DMS153 treated with DMSO at 0.1 percent for 48 hours (cell line): ENCODE measurements around the gene MED12L.
"Not testable (repeated sequence)": the region's sequence is repeated elsewhere in the genome, so short reads cannot be mapped to it uniquely, and the experiment has no call there.

Source experiments
- DNase-seq: peaks from one replicate; lab custom pipeline; 2025; ENCODE audit not compliant: unreplicated experiment; lab: John Stamatoyannopoulos, UW

MED12L gene

GRCh38 chr3:151085227-151085888 is at the start of gene MED12L:
Gene MED12L, plus strand, starts transcription at chr3:151085664. Its CDS starts 1,263 bp downstream, at chr3:151086927.
- peak; percentile 37 for DNase-seq

- no peak for DNase-seq
These were observed 47.6 kb upstream of the MED12L start for GRCh38 chr3:151037746-151038477.

- DNase-seq = no peak
These were observed 40.8 kb upstream of the MED12L start for GRCh38 chr3:151044706-151045105.

- no peak for DNase-seq
These were observed 37.8 kb upstream of the MED12L start for GRCh38 chr3:151047636-151048035.

- no peak for DNase-seq
These were observed 33.9 kb upstream of the MED12L start for GRCh38 chr3:151051533-151051932.

GRCh38 chr3:151052346-151052745 is 33.1 kb upstream of the MED12L start:
- no peak for DNase-seq

- no peak for DNase-seq
These were observed 32.7 kb upstream of the MED12L start for GRCh38 chr3:151052756-151053155.

- DNase-seq = no peak
These were observed 26.7 kb upstream of the MED12L start for GRCh38 chr3:151058740-151059139.

- no peak for DNase-seq
These were observed 22.9 kb upstream of the MED12L start for GRCh38 chr3:151062611-151063010.

GRCh38 chr3:151067158-151067557 is 18.3 kb upstream of the MED12L start:
- no peak for DNase-seq

GRCh38 chr3:151072842-151073241 is 12.6 kb upstream of the MED12L start:
- not testable (repeated sequence) for DNase-seq

GRCh38 chr3:151074256-151074655 is 11.2 kb upstream of the MED12L start:
- no peak for DNase-seq

- DNase-seq = no peak
These were observed 9.4 kb upstream of the MED12L start for GRCh38 chr3:151075869-151076562.

- DNase-seq = no peak
These were observed 8.8 kb upstream of the MED12L start for GRCh38 chr3:151076626-151077025.

- not testable (repeated sequence) for DNase-seq
These were observed 4.4 kb upstream of the MED12L start for GRCh38 chr3:151081082-151081481.

GRCh38 chr3:151082880-151083838 is 2.3 kb upstream of the MED12L start:
- DNase-seq = no peak

GRCh38 chr3:151084893-151085226 is 604 bp upstream of the MED12L start:
- DNase-seq = no peak

GRCh38 chr3:151085889-151086483 is 522 bp downstream of the MED12L start:
- DNase-seq = no peak

GRCh38 chr3:151086484-151087456 is 1.3 kb downstream of the MED12L start:
- DNase-seq = peak; percentile 72
